WTC11 (cell line): ENCODE results near the gene COPS6. TPM values are rescaled to one million over a fixed set of nuclear protein-coding genes. Genes with fewer than 3 reads are reported as not detected.

ENCODE experiments used
- ATAC-seq: fragments of 200-7000 bp; cut with Tn5 transposase; 2 replicates; pipeline ENCODE4 v1.10.0; 2021; ENCODE audit warnings: mild to moderate bottlenecking, moderate library complexity
- CTCF ChIA-PET: fragments of 300-600 bp; sonication (Branson Sonifier 250); formaldehyde crosslinking; loops from one replicate; lab custom pipeline; 2021; ENCODE audit warnings: antibody characterized with exemption; lab: Charles Lee
- POLR2A ChIA-PET: fragments of 350-600 bp; sonication (Branson Sonifier 250); formaldehyde crosslinking; loops from one replicate; lab custom pipeline; 2021; ENCODE audit warnings: antibody characterized with exemption; lab: Charles Lee
- DNase-seq: peaks from one replicate; pipeline ENCODE4 v3.0.0; 2021; ENCODE audit warnings: low spot score
- H3K27ac Mint-ChIP-seq: 2 replicates; pipeline ENCODE4 v1.8.0; 2021; ENCODE audit warnings: mixed read lengths
- H3K27me3 Mint-ChIP-seq: 2 replicates; pipeline ENCODE4 v1.8.0; 2021; ENCODE audit warnings: low read depth, mild to moderate bottlenecking, moderate library complexity, mixed read lengths
- H3K36me3 Mint-ChIP-seq: 2 replicates; pipeline ENCODE4 v1.8.0; 2021; ENCODE audit warnings: mixed read lengths
- H3K4me1 Mint-ChIP-seq: 2 replicates; pipeline ENCODE4 v1.8.0; 2022; ENCODE audit warnings: mixed read lengths
- H3K4me3 Mint-ChIP-seq: 2 replicates; pipeline ENCODE4 v1.8.0; 2021; ENCODE audit warnings: mild to moderate bottlenecking, moderate library complexity, mixed read lengths
- H3K9me3 Mint-ChIP-seq: 2 replicates; pipeline ENCODE4 v1.8.0; 2021; ENCODE audit warnings: mixed read lengths
- FOXK1 ChIP-seq: sonication (generic); formaldehyde crosslinking; IDR thresholded peaks from 2 replicates; pipeline ENCODE4 v1.8.0; 2022; ENCODE audit warnings: mild to moderate bottlenecking, moderate library complexity, missing genetic modification reagents
- NFE2L1 ChIP-seq: sonication (generic); formaldehyde crosslinking; IDR thresholded peaks from 2 replicates; pipeline ENCODE4 v1.8.1; 2023; ENCODE audit warnings: missing genetic modification reagents
- NFYB ChIP-seq: sonication (generic); formaldehyde crosslinking; conservative IDR thresholded peaks from 2 replicates; pipeline ENCODE4 v1.8.0; 2022; ENCODE audit warnings: low read depth, missing genetic modification reagents
- ZNF121 ChIP-seq: sonication (generic); formaldehyde crosslinking; IDR thresholded peaks from 2 replicates; pipeline ENCODE4 v1.8.0; 2023; ENCODE audit warnings: missing genetic modification reagents
- total RNA-seq: library from RNA; stranded (reverse); gene quantifications from 3 replicates; pipeline ENCODE4 v1.2.3, GENCODE V29; 2021
- TF ChIP-seq, protein P1 (sequence below): sonication (generic); formaldehyde crosslinking; IDR thresholded peaks from 2 replicates; pipeline ENCODE4 v1.8.1; 2022; ENCODE audit warnings: missing genetic modification reagents, borderline replicate concordance
- TF ChIP-seq, protein P2 (sequence below): sonication (generic); formaldehyde crosslinking; IDR thresholded peaks from 2 replicates; pipeline ENCODE4 v1.8.0; 2022; ENCODE audit warnings: mild to moderate bottlenecking, missing genetic modification reagents
- TF ChIP-seq, protein P3 (sequence below): fragments of 250-450 bp; sonication (Bioruptor Pico); conservative IDR thresholded peaks from 2 replicates; pipeline ENCODE4 v1.9.0; 2021; ENCODE audit warnings: mild to moderate bottlenecking
- TF ChIP-seq, protein P4 (sequence below): sonication (generic); formaldehyde crosslinking; IDR thresholded peaks from 2 replicates; pipeline ENCODE4 v1.8.1; 2022; ENCODE audit warnings: mild to moderate bottlenecking, moderate library complexity, missing genetic modification reagents
- TF ChIP-seq, protein P5 (sequence below): fragments of 200-600 bp; IDR thresholded peaks from 2 replicates; pipeline ENCODE4 v1.8.0; 2022; ENCODE audit warnings: antibody characterized with exemption
- TF ChIP-seq, protein P6 (sequence below): sonication (generic); formaldehyde crosslinking; IDR thresholded peaks from 2 replicates; pipeline ENCODE4 v1.8.1; 2023; ENCODE audit warnings: mild to moderate bottlenecking, missing genetic modification reagents, borderline replicate concordance
- TF ChIP-seq, protein P7 (sequence below): fragments of 250-450 bp; sonication (Bioruptor Pico); IDR thresholded peaks from 2 replicates; pipeline ENCODE4 v2.1.2; 2022; ENCODE audit warnings: mild to moderate bottlenecking, moderate library complexity

The COPS6 gene
- total RNA-seq, 1 experiment from 2014 or later: 118 TPM

DNA sequence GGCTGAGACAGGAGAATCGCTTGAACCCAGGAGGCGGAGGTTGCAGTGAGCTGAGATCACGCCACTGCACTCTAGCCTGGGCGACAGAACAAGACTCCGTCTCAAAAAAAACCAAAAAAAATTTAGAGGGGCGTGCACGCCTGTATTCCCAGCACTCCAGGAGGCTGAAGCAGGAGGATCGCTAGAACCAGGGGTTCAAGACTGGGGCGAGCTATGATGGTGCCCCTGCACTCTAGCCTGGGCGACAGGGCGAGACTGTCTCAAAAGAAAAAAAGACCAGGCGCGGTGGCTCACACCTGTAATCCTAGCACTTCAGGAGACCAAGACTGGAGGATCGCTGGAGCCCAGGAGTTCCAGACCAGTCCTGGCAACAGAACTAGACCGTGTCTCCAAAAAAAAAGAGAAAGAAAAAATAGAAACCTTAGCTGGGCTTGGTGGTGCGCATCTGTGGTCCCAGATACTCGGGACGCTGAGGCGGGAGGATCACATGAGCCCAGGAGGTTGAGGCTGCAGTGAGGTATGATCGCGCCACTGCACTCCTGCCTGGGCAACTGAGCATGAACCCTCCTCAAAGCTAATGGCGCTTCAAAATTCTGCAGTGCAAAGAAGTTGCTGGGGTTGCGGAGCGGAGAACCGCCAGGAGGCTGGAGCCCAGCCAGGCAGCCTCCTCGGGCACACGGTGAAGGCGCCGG, 37.6 kb downstream of the COPS6 start:
- DNase-seq (no peak), ATAC-seq (peak; percentile 4; the same call in 1 of the 2 replicates)
- POLR2A ChIA-PET: interaction anchor here (0.6 to 2.3 kb wide), 6 partner anchors 15 to 529 kb away, joined by 3 to 21 read pairs (median 3); partner anchors contain the start of genes AP4M1, LAMTOR4, MCM7 and TMEM225B
- peaks cover 15% of the 10 kb centered on the region for H3K27me3 Mint-ChIP-seq
- H3K4me3 Mint-ChIP-seq: peak overlapping the region; percentile 99
- H3K36me3 Mint-ChIP-seq: peaks cover 2% of the 10 kb centered on the region; the same call in 1 of the 2 replicates
- H3K4me1 Mint-ChIP-seq: peaks cover 18% of the 10 kb centered on the region
- H3K27ac Mint-ChIP-seq: peak overlapping the region; percentile 99
- CTCF ChIA-PET: interaction anchor here (0.6 to 2.1 kb wide), 5 partner anchors 13 to 702 kb away, joined by 3 to 5 read pairs (median 3); partner anchors contain the start of gene AP4M1
- H3K9me3 Mint-ChIP-seq: no peaks in the 10 kb centered on the region
- TF ChIP-seq, protein P1, sequence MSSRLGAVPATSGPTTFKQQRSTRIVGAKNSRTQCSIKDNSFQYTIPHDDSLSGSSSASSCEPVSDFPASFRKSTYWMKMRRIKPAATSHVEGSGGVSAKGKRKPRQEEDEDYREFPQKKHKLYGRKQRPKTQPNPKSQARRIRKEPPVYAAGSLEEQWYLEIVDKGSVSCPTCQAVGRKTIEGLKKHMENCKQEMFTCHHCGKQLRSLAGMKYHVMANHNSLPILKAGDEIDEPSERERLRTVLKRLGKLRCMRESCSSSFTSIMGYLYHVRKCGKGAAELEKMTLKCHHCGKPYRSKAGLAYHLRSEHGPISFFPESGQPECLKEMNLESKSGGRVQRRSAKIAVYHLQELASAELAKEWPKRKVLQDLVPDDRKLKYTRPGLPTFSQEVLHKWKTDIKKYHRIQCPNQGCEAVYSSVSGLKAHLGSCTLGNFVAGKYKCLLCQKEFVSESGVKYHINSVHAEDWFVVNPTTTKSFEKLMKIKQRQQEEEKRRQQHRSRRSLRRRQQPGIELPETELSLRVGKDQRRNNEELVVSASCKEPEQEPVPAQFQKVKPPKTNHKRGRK: no peak
- TF ChIP-seq FOXK1 (CRISPR knock-in tag) (0 out of 2 replicates have a peak, but pooled peaks have one; percentile 13), ZNF121 (CRISPR knock-in tag) (peak; percentile 54; the same call in 1 of the 2 replicates), NFYB (0 out of 2 replicates have a peak, but pooled peaks have one; percentile 7), NFE2L1 (CRISPR knock-in tag) (0 out of 2 replicates have a peak, but pooled peaks have one; percentile 47)
- TF ChIP-seq, protein P2, sequence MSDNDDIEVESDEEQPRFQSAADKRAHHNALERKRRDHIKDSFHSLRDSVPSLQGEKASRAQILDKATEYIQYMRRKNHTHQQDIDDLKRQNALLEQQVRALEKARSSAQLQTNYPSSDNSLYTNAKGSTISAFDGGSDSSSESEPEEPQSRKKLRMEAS (CRISPR knock-in tag): no peak
- TF ChIP-seq, protein P3, sequence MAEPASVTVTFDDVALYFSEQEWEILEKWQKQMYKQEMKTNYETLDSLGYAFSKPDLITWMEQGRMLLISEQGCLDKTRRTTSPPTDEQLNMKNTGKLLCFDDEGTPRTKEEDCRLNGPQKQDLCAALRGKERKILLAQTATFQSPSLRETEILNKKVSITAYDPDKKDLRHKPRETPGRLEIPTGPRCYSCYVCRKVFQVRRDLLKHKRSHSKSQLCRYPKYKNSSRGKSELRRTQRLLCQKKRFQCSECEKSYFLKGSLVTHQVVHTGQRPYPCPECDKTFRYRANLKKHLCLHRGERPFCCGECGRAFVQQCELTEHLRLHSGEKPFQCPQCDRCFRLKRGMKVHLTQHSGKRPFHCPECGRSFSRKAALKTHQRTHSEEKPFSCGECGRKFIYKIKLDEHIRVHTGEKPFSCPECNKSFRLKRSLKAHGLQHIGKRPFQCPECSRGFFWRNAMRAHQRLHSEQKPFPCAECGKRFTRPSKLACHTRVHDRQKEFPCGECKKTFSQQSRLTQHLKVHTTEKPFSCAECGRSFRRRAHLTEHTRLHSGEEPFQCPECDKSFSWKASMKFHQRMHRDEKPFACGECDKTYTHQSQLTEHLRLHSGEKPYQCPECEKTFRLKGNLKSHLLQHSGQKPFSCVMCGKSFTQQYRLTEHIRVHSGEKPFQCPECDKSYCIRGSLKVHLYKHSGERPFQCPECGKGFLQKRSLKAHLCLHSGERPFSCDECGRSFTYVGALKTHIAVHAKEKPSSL (CRISPR knock-in tag): no peak
- TF ChIP-seq, protein P4, sequence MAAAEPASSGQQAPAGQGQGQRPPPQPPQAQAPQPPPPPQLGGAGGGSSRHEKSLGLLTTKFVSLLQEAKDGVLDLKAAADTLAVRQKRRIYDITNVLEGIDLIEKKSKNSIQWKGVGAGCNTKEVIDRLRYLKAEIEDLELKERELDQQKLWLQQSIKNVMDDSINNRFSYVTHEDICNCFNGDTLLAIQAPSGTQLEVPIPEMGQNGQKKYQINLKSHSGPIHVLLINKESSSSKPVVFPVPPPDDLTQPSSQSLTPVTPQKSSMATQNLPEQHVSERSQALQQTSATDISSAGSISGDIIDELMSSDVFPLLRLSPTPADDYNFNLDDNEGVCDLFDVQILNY (CRISPR knock-in tag): 0 out of 2 replicates have a peak, but pooled peaks have one; percentile 53
- TF ChIP-seq, protein P5, sequence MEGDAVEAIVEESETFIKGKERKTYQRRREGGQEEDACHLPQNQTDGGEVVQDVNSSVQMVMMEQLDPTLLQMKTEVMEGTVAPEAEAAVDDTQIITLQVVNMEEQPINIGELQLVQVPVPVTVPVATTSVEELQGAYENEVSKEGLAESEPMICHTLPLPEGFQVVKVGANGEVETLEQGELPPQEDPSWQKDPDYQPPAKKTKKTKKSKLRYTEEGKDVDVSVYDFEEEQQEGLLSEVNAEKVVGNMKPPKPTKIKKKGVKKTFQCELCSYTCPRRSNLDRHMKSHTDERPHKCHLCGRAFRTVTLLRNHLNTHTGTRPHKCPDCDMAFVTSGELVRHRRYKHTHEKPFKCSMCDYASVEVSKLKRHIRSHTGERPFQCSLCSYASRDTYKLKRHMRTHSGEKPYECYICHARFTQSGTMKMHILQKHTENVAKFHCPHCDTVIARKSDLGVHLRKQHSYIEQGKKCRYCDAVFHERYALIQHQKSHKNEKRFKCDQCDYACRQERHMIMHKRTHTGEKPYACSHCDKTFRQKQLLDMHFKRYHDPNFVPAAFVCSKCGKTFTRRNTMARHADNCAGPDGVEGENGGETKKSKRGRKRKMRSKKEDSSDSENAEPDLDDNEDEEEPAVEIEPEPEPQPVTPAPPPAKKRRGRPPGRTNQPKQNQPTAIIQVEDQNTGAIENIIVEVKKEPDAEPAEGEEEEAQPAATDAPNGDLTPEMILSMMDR: no peak
- TF ChIP-seq, protein P6, sequence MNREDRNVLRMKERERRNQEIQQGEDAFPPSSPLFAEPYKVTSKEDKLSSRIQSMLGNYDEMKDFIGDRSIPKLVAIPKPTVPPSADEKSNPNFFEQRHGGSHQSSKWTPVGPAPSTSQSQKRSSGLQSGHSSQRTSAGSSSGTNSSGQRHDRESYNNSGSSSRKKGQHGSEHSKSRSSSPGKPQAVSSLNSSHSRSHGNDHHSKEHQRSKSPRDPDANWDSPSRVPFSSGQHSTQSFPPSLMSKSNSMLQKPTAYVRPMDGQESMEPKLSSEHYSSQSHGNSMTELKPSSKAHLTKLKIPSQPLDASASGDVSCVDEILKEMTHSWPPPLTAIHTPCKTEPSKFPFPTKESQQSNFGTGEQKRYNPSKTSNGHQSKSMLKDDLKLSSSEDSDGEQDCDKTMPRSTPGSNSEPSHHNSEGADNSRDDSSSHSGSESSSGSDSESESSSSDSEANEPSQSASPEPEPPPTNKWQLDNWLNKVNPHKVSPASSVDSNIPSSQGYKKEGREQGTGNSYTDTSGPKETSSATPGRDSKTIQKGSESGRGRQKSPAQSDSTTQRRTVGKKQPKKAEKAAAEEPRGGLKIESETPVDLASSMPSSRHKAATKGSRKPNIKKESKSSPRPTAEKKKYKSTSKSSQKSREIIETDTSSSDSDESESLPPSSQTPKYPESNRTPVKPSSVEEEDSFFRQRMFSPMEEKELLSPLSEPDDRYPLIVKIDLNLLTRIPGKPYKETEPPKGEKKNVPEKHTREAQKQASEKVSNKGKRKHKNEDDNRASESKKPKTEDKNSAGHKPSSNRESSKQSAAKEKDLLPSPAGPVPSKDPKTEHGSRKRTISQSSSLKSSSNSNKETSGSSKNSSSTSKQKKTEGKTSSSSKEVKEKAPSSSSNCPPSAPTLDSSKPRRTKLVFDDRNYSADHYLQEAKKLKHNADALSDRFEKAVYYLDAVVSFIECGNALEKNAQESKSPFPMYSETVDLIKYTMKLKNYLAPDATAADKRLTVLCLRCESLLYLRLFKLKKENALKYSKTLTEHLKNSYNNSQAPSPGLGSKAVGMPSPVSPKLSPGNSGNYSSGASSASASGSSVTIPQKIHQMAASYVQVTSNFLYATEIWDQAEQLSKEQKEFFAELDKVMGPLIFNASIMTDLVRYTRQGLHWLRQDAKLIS: no peak
- TF ChIP-seq, protein P7, sequence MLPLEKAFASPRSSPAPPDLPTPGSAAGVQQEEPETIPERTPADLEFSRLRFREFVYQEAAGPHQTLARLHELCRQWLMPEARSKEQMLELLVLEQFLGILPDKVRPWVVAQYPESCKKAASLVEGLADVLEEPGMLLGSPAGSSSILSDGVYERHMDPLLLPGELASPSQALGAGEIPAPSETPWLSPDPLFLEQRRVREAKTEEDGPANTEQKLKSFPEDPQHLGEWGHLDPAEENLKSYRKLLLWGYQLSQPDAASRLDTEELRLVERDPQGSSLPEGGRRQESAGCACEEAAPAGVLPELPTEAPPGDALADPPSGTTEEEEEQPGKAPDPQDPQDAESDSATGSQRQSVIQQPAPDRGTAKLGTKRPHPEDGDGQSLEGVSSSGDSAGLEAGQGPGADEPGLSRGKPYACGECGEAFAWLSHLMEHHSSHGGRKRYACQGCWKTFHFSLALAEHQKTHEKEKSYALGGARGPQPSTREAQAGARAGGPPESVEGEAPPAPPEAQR (CRISPR knock-in tag): no peak
